Measurements from ENCODE around the gene CCDC30. TPM values are rescaled to one million over a fixed set of nuclear protein-coding genes. Genes with fewer than 3 reads are reported as not detected.

The CCDC30 gene
- total RNA-seq, result 0.09 and 0.21 TPM in 2 replicates

DNA sequence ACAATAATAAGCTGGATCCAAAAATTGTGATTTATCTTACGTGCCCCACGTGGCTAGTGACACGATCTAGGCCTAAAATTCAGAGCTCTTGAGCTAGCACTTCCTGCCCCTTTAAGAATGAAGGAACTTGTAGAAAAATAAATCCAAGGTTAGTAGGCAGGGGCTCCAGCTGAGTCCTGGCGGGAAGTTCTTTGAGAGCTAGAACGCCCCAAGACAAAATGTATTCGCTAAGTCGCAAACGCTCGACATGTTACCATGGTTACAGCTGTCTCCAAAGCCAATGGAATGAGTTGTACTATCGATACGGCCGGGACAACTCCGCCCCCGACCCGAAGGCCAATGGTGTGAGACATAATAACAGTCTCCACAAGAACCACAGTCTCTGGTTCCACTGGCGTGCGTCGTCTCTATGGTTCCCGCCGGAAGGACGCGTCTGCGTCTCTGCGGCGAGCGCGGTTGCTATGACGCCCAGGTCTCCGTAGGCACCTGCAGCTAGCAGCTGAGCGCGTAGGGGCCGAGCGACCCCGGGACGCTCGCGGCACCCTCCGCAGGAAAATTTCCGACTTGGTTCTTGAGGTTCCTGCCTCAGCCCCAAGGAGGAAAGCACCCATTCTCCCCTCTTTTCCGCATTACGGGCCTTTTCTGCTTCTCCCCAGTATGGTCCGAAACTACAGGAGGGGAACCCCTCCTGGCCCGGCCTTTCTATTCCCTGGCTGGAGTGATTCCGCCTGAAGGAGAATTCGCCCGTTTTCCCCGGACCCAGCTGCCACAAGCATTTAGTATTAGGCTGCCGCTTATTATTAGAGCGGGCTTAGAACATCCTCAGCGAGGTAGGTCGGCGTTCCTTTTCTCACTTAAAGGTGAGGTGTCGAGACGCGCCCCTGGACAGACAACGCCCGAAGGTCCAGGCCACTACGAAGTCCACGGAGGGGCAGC is at the start of gene CCDC30:
Gene CCDC30, plus strand, starts transcription at position 459 of the 936 bp plus-strand sequence. CDS start 17,266 bp downstream, outside the sequence.

DNA sequence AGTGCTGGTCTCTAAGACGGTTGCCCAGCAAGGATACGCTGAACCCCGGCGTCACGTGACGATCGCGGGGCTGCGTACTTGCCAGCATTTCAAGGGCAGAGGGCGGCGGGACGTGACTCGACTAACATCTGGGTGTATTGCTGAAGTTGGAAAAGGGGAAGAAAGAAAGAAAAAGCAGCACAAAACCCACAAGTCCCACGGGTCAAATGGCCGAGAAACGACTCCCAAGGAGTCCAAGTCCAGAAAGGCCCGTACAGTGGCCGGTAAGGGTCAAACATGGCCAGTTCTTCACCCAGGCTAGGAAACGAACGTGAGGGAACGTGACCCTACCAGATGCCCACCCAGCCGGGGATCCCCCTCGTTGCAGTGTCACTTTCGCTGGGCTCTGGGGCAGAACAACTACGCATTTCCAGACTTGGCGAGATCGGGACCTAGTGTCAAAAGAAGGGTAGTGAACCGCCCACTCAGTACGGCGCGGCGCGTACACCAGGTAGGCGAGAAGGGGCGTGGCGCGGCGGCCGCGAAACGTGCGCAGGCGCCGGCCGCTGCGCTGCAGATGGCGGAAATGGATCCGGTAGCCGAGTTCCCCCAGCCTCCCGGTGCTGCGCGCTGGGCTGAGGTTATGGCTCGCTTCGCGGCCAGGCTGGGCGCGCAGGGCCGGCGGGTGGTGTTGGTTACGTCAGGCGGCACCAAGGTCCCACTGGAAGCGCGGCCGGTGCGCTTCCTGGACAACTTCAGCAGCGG is 6.9 kb upstream of the CCDC30 start, which contains the start of the genes PPCS and ZMYND12:
Gene PPCS, plus strand, starts transcription at position 534 of the 744 bp plus-strand sequence. Its CDS starts 23 bp downstream, at position 557.
Gene ZMYND12, minus strand, starts transcription at position 13 of the 744 bp plus-strand sequence. CDS start 25 bp downstream, outside the sequence.

DNA sequence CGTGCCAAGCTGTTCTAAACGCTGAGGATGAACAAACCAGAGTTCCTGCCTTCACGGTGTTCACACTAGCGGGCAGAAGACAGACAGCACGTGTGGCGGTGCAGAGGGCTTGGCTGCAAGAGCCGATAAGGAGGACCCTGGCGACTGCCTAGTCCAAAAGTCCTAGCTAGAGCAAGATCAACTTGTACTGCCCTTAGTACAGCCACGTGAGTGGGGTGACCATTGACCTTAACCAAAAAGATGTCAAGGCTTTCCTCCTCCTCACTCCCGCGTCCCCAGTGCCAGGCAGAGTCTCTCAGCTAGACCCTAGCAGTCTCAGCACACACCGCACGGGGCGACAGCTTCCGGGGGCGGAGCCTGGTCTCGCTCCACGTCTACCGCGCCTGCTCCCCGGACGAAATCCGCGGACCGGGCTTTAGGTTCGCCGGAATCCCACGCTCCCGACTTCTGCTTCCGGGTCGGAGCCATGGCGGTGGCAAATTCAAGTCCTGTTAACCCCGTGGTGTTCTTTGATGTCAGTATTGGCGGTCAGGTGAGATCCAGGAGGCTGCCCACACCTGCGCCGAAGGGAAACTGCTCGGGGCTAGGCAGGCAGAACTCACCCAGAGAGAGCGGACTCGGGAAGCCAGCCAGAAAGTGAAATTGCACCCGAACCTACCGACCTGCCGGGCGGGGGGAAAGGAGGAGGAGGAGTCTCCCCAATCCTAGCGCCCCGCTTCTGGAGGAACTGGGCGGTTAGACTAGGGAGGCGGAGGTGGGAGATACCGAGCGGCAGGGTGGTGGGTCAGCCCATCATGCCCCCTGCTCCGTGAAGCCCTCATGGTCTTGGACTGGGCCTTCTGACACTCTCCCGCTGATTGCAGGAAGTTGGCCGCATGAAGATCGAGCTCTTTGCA is 195.1 kb downstream of the CCDC30 start, which contains the start of gene PPIH:
Gene PPIH, plus strand, starts transcription at position 443 of the 896 bp plus-strand sequence. Its CDS starts 24 bp downstream, at position 467.

DNA sequence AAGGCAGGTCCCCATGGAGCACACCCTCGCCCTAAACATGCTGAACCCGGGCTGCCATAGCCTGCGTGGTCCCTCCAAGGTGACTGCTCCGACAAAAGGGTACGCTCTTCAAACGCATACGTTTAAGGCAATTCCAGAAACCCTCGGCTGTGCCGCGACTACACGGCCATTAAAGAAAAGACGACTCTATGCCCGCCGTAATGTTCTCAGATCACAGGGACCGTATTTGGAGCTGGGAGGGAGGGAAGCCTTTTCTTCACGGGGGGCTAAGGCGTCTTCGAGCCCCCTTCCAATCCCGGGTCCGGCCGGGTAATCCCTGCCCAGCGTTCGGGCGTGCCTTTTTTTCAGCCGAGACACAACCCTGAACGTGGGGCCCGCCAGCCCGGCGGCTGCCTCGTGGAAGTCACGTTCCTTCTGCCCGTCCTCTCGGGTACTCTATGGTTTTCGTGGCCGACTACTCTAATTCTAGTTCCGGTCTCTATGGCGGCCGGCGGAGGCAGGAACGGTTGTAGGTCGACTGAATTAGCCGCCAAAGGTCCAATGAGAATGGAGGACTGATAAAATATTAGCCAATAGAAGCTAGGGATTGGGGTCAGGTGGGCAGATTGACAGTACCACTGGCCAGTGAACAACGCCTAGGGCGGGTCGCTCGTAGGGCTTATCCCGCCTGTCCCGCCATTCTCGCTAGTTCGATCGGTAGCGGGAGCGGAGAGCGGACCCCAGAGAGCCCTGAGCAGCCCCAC is 218.8 kb downstream of the CCDC30 start, which contains the start of gene YBX1:
Gene YBX1, plus strand, starts transcription at position 678 of the 743 bp plus-strand sequence. CDS start 148 bp downstream, outside the sequence.

Other genes with a start within 250 kb of the CCDC30 start
- 14.4 and 20.1 TPM in 2 replicates for gene FOXJ3, start 128.1 kb upstream of the CCDC30 start, total RNA-seq
- not detected in 2 replicates for gene RIMKLA, start 82.5 kb upstream of the CCDC30 start, total RNA-seq
- 0.09 and 0.99 TPM in 2 replicates for gene ZMYND12, start 7.3 kb upstream of the CCDC30 start, total RNA-seq
- 67.0 and 95.4 TPM in 2 replicates for gene PPCS, start 6.7 kb upstream of the CCDC30 start, total RNA-seq
- gene PPIH, start 195.1 kb downstream of the CCDC30 start, total RNA-seq, result 60.7 and 78.7 TPM in 2 replicates
- 693 and 948 TPM in 2 replicates for gene YBX1, start 219.1 kb downstream of the CCDC30 start, total RNA-seq

All from airway epithelial cell (primary cell).